ENCODE results near the gene S100A1. TPM values are rescaled to one million over a fixed set of nuclear protein-coding genes. Genes with fewer than 3 reads are reported as not detected.

S100A1 gene
- total and polyA plus RNA-seq, 4 donors: 0.31 to 1.8 (median 0.91) TPM; not detected in 1

GRCh38 chr1:153659175-153659534 lies 30.9 kb downstream of the S100A1 start:
- 26 to 45% methylated on average over 8 of the region's 8 CpGs for WGBS, 2 donors
- peaks cover 17 to 23% (median 18%) of the 10 kb centered on the region in 4 donors for H3K36me3 ChIP-seq (ENCODE audit: control insufficient read depth in 4 of 4, insufficient read depth in 4 of 4, low read length in 4 of 4)
- H3K9ac ChIP-seq (ENCODE audit: insufficient read depth in 1 of 2, low read length in 2 of 2): peak overlapping the region; percentile 84 to 96
- no peak for TF ChIP-seq CTCF (IDR thresholded peaks at IDR 0.05; ENCODE audit: control extremely low read depth, extremely low read depth)
- peaks cover 0 to 8% (median 4%) of the 10 kb centered on the region in 5 donors for H3K4me1 ChIP-seq (ENCODE audit: control insufficient read depth in 5 of 5, insufficient read depth in 5 of 5, low read length in 5 of 5)
- peak overlapping the region; percentile 95 to 99 for H3K27ac ChIP-seq (ENCODE audit: low read depth in 1 of 2, low read length in 1 of 2)
- peak overlapping the region; percentile 67 for H3K4me3 ChIP-seq
- no peaks in the 10 kb centered on the region for H3K9me3 ChIP-seq (ENCODE audit: control insufficient read depth in 4 of 4, insufficient read depth in 3 of 4, low read length in 3 of 4)
- ATAC-seq (ENCODE audit: insufficient read depth, low FRiP score) (no peak), DNase-seq (no peak)
- H3K27me3 ChIP-seq (ENCODE audit: control insufficient read depth in 3 of 3, insufficient read depth in 3 of 3, low read length in 2 of 3): no peaks in the 10 kb centered on the region

- no peak for DNase-seq
- 72 to 85% methylated on average over 9 of the region's 9 CpGs for WGBS, 2 donors
These were observed 31.4 kb downstream of the S100A1 start for GRCh38 chr1:153659656-153660055.

GRCh38 chr1:153661111-153661708 lies 33.0 kb downstream of the S100A1 start:
- Histone ChIP-seq H3K4me1 (ENCODE audit: control insufficient read depth in 5 of 5, insufficient read depth in 5 of 5, low read length in 5 of 5) (peaks cover 0 to 8% (median 4%) of the 10 kb centered on the region in 5 donors), H3K9ac (ENCODE audit: insufficient read depth in 1 of 2, low read length in 2 of 2) (no peak overlapping the region), H3K27ac (ENCODE audit: low read depth in 1 of 2, low read length in 1 of 2) (no peak overlapping the region), H3K36me3 (ENCODE audit: control insufficient read depth in 4 of 4, insufficient read depth in 4 of 4, low read length in 4 of 4) (peaks cover 26 to 41% (median 32%) of the 10 kb centered on the region in 4 donors), H3K9me3 (ENCODE audit: control insufficient read depth in 4 of 4, insufficient read depth in 3 of 4, low read length in 3 of 4) (no peaks in the 10 kb centered on the region), H3K4me3 (no peak overlapping the region), H3K27me3 (ENCODE audit: control insufficient read depth in 3 of 3, insufficient read depth in 3 of 3, low read length in 2 of 3) (no peaks in the 10 kb centered on the region)
- WGBS, 2 donors: 69 to 70% methylated on average over 9 of the region's 9 CpGs
- no peak for ATAC-seq (ENCODE audit: insufficient read depth, low FRiP score)
- no peak for DNase-seq
- no peak for TF ChIP-seq CTCF (IDR thresholded peaks at IDR 0.05; ENCODE audit: control extremely low read depth, extremely low read depth)

More at GRCh38 chr1:153659656-153660055, 31.4 kb downstream of the S100A1 start:
- Histone ChIP-seq H3K27ac (ENCODE audit: low read depth in 1 of 2, low read length in 1 of 2) (no peak overlapping the region), H3K4me3 (no peak overlapping the region), H3K9ac (ENCODE audit: insufficient read depth in 1 of 2, low read length in 2 of 2) (peak overlapping the region in 1 of 2 donors; percentile 96), H3K4me1 (ENCODE audit: control insufficient read depth in 5 of 5, insufficient read depth in 5 of 5, low read length in 5 of 5) (peaks cover 0 to 8% (median 4%) of the 10 kb centered on the region in 5 donors), H3K36me3 (ENCODE audit: control insufficient read depth in 4 of 4, insufficient read depth in 4 of 4, low read length in 4 of 4) (peaks cover 21 to 27% (median 23%) of the 10 kb centered on the region in 4 donors), H3K9me3 (ENCODE audit: control insufficient read depth in 4 of 4, insufficient read depth in 3 of 4, low read length in 3 of 4) (no peaks in the 10 kb centered on the region), H3K27me3 (ENCODE audit: control insufficient read depth in 3 of 3, insufficient read depth in 3 of 3, low read length in 2 of 3) (no peaks in the 10 kb centered on the region)
- no peak for ATAC-seq (ENCODE audit: insufficient read depth, low FRiP score)
- no peak for TF ChIP-seq CTCF (IDR thresholded peaks at IDR 0.05; ENCODE audit: control extremely low read depth, extremely low read depth)

All from lung (tissue), 12 donors.